Activated T-cell treated with anti-CD3 and anti-CD28 coated beads for 24 hours (primary cell): ENCODE data around the gene SIRPD.

Experiments
- DNase-seq: peaks from one replicate; pipeline ENCODE4 v3.0.0-alpha.2; 2020; ENCODE audit warnings: low read depth

SIRPD gene

GRCh38 chr20:1494436-1494835, 63.1 kb downstream of the SIRPD start:
- DNase-seq = no peak

GRCh38 chr20:1493536-1493935, 64.0 kb downstream of the SIRPD start:
- DNase-seq = no peak

DNA sequence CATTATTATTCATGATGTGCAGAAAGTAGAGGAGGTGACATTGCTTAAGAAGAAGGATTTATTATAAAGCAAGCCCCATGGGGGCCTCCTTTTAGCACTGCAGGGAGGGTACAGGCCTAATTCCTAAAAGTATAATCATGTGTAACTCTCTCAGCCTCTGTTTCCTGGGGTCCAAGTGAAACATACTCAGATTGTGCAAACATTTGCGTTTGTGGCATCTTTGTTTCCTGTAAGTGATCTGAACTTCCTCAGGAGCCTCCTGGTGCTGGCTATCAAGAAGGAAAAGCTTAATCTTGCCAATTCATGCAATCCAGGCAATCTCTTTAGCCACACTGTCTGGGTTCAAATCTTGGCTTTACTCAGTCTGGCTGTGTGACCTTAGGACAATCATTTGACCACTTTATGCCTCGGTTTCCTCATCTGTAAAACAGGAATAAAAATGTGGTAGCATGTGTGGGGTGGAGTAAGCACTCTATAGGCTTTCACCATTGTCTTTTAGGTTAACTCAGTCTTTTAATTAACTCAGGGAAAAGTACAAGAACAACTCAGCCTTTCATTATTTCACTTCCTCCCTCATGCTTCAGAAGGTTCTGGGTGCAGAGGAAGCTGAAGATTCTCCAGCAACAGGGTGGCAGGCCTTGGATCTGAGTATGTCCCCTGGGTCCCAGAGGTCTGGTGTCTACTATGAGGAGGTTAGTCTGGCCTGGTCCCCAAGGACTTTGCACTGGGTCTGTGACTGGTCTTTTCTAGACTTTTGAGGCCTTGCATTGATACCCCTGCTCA, 65.5 kb downstream of the SIRPD start:
- no peak for DNase-seq

DNA sequence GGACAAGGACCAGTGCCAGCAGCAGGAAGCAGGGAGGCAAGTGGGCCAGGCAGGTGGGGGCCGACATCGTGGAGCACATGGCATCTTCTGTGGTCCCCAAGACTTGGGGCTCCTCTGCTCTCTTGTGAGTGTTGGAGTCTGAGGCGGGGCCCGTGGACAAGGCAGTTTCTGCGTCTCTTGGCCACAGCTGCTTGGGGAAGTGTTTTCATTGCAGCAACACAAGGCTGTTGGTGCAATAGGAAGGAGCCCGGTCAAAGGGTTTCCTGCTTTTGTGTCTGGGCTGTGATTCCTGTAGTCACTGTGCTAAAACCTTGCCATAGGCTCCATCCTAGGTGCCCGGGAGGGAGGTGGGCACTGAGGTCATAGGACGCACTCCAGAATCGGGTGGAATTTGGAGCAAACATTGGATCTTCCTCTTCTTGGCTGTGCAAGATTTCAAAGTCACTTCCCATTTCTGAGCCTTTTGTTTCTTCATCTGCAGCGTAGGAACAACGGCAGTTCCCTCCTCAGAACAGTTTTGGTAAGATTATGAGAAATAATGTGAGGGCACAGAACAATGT, 66.1 kb downstream of the SIRPD start, which contains the start of gene SIRPB2:
Gene SIRPB2 (minus strand): TSS at position 140 of the 560 bp plus-strand sequence. CDS start 61 bp downstream, at position 79.
- DNase-seq = no peak

GRCh38 chr20:1490643-1491195, 66.8 kb downstream of the SIRPD start:
- DNase-seq = no peak

- DNase-seq = no peak
Measured at GRCh38 chr20:1489764-1490436, 67.6 kb downstream of the SIRPD start.

DNA sequence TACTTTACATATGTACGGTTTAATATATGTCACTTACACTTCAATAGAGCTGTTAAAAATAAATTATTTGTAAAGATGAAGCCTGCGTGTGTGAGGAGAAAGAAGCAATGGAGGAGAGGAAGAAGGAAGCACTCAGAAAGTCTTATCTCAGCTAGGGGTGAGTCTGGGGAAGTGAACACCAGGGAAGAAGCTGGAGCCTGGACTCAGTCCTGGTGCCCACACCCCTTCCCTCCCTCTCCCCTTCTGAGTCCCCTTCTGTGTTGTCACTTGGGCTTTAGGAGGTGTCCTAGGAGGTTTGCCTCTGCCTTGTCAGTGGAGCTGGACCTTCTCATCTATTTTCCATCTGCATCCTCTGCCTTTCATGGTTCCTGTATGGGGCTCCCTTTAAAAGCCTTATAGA, 68.2 kb downstream of the SIRPD start:
- DNase-seq = no peak

GRCh38 chr20:1486566-1486965, 70.9 kb downstream of the SIRPD start:
- no peak for DNase-seq

DNA sequence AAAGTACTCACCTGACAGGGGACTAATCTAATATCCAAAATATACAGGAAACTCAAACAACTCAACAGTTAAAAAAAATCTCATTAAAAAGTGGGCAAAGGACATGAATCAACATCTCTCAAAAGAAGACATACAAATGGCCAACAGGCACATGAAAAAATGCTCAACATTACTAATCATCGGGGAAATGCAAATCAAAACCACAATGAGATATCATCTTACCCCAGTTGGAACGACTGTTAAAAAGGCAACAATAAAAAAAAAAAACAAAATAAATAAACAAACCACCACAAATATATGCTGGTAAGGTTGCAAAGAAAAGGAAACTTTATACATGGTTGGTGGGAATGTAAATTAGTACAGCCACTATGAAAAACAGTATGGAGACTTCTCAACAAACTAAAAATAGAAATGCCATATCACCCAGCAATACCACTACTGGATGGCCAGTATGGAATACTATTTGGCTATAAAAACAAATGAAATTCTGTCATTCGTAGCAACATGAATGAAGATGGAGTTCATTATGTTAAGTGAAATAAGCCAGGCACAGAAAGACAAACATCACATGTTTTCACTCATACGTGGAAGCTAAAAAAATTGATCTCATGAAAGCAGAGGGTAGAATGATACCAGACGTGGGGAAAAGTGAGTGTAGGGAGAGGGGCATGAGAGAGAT, 72.9 kb downstream of the SIRPD start:
- no peak for DNase-seq
